IPS-20b (cell line): ENCODE results near the gene ZNF273.

ENCODE experiments used
- H3K27ac ChIP-seq: one replicate; pipeline ENCODE4 v1.5.1; 2013; ENCODE audit warnings: low read length
- H3K27me3 ChIP-seq: 2 replicates; pipeline ENCODE4 v1.6.1; 2013; ENCODE audit warnings: mild to moderate bottlenecking, low read length, inconsistent platforms; ENCODE audit not compliant: insufficient read depth
- H3K36me3 ChIP-seq: 2 replicates; pipeline ENCODE4 v1.6.1; 2013; ENCODE audit warnings: low read depth, mild to moderate bottlenecking, inconsistent platforms, low read length, moderate library complexity; ENCODE audit not compliant: insufficient read depth
- H3K4me1 ChIP-seq: 2 replicates; pipeline ENCODE4 v1.6.1; 2013; ENCODE audit warnings: mild to moderate bottlenecking, control low read depth, inconsistent platforms, low read length, moderate library complexity; ENCODE audit not compliant: insufficient read depth
- H3K4me3 ChIP-seq: 2 replicates; pipeline ENCODE4 v1.5.1; 2013; ENCODE audit warnings: mild to moderate bottlenecking, low read length, inconsistent platforms
- H3K9ac ChIP-seq: 2 replicates; pipeline ENCODE4 v1.6.1; 2013; ENCODE audit warnings: low read depth, mild to moderate bottlenecking, inconsistent platforms, low read length, moderate library complexity
- H3K9me3 ChIP-seq: 2 replicates; pipeline ENCODE4 v1.6.1; 2013; ENCODE audit warnings: mild to moderate bottlenecking, low read depth, low read length, inconsistent platforms; ENCODE audit not compliant: insufficient read depth

The ZNF273 gene

GRCh38 chr7:64878684-64879083 is 24.4 kb upstream of the ZNF273 start:
- Histone ChIP-seq H3K4me1 (no peaks in the 10 kb centered on the region), H3K36me3 (no peaks in the 10 kb centered on the region), H3K27me3 (peaks cover 31% of the 10 kb centered on the region), H3K9ac (no peak overlapping the region), H3K4me3 (no peak overlapping the region), H3K27ac (no peak overlapping the region), H3K9me3 (no peaks in the 10 kb centered on the region)

- H3K4me3 ChIP-seq, result no peak overlapping the region
- no peak overlapping the region for H3K27ac ChIP-seq
- H3K4me1 ChIP-seq, result no peaks in the 10 kb centered on the region
- H3K9me3 ChIP-seq, result no peaks in the 10 kb centered on the region
- peaks cover 36% of the 10 kb centered on the region for H3K27me3 ChIP-seq
- H3K9ac ChIP-seq, result no peak overlapping the region
- no peaks in the 10 kb centered on the region for H3K36me3 ChIP-seq
Observed at GRCh38 chr7:64879086-64879730, 23.9 kb upstream of the ZNF273 start.

DNA sequence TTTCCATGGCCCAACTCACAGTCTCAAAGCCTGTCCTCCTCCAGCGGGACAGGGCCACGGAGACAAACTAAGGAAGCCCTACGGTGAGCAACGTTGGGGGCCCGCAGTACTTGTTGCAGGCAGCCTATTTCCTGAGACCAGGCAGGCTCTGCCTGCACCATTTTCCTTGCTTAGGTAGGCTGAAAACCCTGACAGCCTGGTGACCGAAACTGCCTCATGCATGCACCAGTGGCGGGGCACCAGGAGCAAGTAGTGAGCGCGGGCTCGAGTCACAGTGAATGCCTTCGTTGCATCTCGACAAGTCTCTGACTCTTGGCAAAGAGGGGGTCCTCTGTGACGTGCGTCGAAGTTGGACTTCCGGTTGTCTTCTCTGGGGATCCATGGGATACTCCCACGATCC is 23.3 kb upstream of the ZNF273 start:
- Histone ChIP-seq H3K4me3 (no peak overlapping the region), H3K4me1 (no peaks in the 10 kb centered on the region), H3K9me3 (no peaks in the 10 kb centered on the region), H3K36me3 (no peaks in the 10 kb centered on the region), H3K9ac (no peak overlapping the region), H3K27me3 (peaks cover 36% of the 10 kb centered on the region), H3K27ac (no peak overlapping the region)

DNA sequence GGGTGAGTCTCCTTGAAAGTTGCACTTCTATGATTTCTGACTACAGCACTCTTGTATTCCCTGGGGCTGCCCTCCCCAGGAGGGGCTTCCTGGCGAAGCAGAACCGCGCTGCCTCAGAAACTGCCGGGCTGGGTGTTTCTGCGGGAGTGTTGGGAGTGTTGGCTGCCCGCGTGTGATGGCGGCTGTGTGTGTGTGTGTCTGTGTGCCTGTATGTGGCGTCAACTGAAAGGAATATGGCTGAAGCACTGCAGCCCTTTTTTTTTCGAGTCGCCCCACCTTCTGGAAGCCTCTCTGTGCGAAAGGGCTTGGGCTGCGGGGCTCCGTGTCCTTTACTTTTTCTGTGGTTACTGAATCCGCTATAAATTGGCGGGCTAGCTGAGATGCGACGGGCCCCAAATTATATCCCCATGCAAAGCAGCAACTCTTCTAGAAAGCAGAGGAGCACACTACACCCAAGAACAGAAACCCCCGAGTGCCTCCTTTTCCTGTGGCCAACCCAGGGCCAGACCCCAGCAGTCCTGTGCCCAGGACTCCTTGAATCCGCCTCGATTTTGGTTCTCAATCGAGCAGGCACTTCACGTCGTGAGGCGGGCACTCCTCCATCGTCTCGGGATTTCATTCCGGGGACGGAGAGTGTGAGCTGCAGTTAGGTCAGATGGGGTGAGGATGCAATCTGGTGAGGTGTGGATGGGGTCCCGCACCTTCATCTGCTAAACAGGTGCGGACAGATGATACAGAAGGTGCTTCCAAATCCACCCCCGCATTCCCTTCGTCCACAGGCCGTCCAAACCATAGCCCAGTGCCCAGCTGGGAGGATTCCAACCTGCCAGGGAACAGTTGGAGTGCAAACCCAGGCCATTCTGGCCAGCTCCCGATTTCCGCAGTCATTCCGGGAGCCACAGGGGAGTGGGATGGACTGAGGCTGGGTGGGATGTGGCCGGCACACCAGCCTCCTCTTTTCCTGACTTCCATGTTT is 22.5 kb upstream of the ZNF273 start:
- no peaks in the 10 kb centered on the region for H3K4me1 ChIP-seq
- H3K36me3 ChIP-seq, result no peaks in the 10 kb centered on the region
- H3K9ac ChIP-seq, result no peak overlapping the region
- no peak overlapping the region for H3K4me3 ChIP-seq
- no peaks in the 10 kb centered on the region for H3K9me3 ChIP-seq
- peaks cover 36% of the 10 kb centered on the region for H3K27me3 ChIP-seq
- no peak overlapping the region for H3K27ac ChIP-seq

GRCh38 chr7:64881461-64882287 is 21.4 kb upstream of the ZNF273 start:
- no peak overlapping the region for H3K4me3 ChIP-seq

DNA sequence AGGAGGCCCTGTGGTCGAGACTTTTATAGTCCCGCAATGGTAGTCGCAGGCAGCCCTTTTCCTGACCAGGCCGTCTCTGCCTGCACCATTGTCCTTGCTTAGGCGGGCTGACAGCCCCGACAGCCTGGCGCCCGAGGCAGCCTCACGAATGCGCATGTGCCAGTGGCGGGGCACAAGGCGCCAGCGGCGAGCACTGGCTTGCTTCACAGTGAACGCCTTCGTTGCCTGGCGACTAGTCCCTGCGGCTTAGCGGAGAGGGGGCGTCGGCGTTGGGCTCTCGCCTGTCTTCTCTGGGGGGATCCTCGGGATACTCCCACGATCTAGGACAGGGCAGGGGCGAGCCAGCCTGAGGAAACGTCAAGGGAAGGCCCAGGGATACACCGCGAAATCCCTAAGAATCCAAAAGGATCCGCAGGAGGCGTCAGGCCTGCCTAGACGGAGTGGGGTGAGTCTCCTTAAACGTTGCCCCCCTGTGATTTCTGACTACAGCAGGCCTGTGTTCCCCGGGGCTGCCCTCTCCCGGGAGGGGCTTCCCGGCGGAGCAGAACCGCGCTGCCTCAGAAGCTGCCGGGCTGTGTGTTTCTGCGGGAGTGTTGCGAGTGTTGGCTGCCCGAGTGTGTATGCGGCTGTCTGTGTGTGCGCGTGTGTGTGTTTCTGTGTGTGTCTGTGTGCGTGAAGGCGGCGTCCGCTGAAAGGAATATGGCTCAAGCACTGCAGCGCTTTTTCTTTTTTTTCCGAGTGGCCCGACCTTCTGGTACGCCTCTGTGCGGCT is 20.5 kb upstream of the ZNF273 start:
- H3K4me3 ChIP-seq, result no peak overlapping the region; the same call in 1 of the 2 replicates
- no peak overlapping the region for H3K27ac ChIP-seq
- no peaks in the 10 kb centered on the region for H3K36me3 ChIP-seq
- peaks cover 33% of the 10 kb centered on the region for H3K27me3 ChIP-seq
- H3K9ac ChIP-seq, result no peak overlapping the region
- no peaks in the 10 kb centered on the region for H3K9me3 ChIP-seq
- H3K4me1 ChIP-seq, result no peaks in the 10 kb centered on the region

More at GRCh38 chr7:64881461-64882287, 21.4 kb upstream of the ZNF273 start:
- Histone ChIP-seq H3K27me3 (peaks cover 33% of the 10 kb centered on the region), H3K9me3 (no peaks in the 10 kb centered on the region), H3K27ac (no peak overlapping the region), H3K4me1 (no peaks in the 10 kb centered on the region), H3K9ac (no peak overlapping the region), H3K36me3 (no peaks in the 10 kb centered on the region)

DNA sequence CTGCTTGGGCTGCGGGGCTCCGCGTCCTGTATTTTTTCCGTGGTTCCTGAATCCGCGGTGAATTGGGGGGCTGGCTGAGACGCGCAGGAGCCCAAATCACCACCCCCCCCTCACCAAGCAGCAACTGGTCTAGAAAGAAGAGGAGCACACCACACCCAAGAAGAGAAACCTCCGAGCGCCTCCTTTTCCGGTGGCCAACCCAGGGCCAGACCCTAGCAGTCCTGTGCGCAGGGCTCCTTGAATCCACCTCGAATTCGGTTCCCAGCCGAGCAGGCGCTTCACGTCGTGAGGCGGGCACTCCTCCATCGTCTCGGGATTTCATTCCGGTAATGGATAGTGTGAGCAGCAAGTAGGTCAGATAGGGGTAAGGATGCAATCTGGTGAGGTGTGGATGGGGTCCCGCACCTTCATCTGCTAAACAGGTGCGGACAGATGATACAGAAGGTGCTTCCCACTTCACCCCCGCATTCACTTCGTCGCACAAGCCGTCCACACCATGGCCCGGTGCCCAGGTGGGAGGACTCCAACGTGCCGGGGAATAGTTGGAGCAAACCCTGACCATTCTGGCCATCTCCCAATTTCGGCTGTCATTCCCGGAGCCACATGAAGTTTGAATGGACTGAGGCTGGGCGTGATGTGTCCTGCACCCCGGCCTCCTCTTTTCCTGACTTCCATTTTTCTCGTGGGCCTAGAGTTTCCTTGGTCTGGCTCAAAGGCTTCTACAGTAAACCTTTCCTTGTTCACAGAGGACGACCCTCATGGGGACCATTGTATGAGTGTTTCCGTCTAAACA is 19.8 kb upstream of the ZNF273 start:
- no peaks in the 10 kb centered on the region for H3K9me3 ChIP-seq

GRCh38 chr7:64884085-64884912 is 18.8 kb upstream of the ZNF273 start:
- no peaks in the 10 kb centered on the region for H3K36me3 ChIP-seq
- no peaks in the 10 kb centered on the region for H3K4me1 ChIP-seq
- H3K4me3 ChIP-seq, result no peak overlapping the region
- H3K27ac ChIP-seq, result no peak overlapping the region
- peaks cover 34% of the 10 kb centered on the region for H3K27me3 ChIP-seq
- no peaks in the 10 kb centered on the region for H3K9me3 ChIP-seq
- no peak overlapping the region for H3K9ac ChIP-seq

More for the DNA sequence above, 19.8 kb upstream of the ZNF273 start:
- Histone ChIP-seq H3K27me3 (peaks cover 32% of the 10 kb centered on the region), H3K9ac (no peak overlapping the region), H3K36me3 (no peaks in the 10 kb centered on the region), H3K4me3 (no peak overlapping the region), H3K4me1 (no peaks in the 10 kb centered on the region), H3K27ac (no peak overlapping the region)

DNA sequence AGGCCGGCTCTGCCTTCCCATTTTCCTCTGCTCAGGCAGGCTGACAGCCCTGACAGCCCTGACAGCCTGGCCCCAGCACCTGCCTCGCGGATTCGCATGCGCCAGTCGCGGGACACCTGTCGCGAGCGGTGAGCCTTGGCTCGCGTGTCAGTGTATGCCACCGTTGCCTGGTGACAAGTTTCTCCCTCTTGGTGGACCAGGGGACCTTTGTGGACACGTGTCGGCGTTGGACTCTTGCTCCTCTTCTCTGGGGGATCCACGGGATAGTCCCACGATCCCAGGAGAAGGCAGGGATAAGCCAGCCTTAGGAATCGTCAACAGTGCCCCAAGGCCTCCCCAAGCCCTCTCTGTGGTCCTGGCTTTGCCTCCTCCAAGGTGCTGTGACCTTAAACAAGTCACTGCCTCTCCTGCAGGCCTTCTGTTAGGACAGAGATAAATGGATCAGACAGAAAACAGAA is 18.1 kb upstream of the ZNF273 start:
- H3K27me3 ChIP-seq, result peaks cover 40% of the 10 kb centered on the region
- H3K27ac ChIP-seq, result no peak overlapping the region
- no peak overlapping the region for H3K9ac ChIP-seq
- no peaks in the 10 kb centered on the region for H3K4me1 ChIP-seq
- no peaks in the 10 kb centered on the region for H3K36me3 ChIP-seq
- no peaks in the 10 kb centered on the region for H3K9me3 ChIP-seq
- H3K4me3 ChIP-seq, result no peak overlapping the region
